ENCODE measurements around the gene HMGN3. TPM values are rescaled to one million over a fixed set of nuclear protein-coding genes. Genes with fewer than 3 reads are reported as not detected.

The HMGN3 gene
- total and polyA plus RNA-seq, 2 donors (not counting 1 experiment from before 2014, with no cell fraction given), result 30.2 to 56.0 TPM

DNA sequence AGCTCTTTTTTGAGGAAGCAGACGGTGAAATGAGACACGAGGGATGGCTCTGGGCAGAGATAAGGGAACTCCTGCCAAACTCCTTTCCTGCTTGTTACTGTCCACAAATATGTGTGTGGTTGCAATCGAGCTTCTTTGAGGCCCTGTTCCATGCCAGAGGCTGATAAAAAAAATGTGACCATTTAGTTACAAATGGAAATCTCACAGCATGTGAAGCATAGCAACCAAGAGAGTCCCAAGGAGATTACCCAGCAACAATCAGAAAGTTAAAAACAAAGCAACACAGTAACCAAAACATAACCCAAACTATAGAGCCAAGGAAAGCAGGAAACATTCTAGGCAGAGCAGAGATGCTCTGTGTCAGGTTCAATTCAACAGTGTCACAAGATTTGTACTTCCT lies 35.4 kb upstream of the HMGN3 start:
- Histone ChIP-seq H3K27ac (ENCODE audit: insufficient read depth, low read length) (no peak overlapping the region), H3K79me2 (ENCODE audit: control insufficient read depth, insufficient read depth, low read length) (no peaks in the 10 kb centered on the region), H4K20me1 (ENCODE audit: control insufficient read depth, extremely low read depth, insufficient read depth, low read length) (no peaks in the 10 kb centered on the region), H3K4me2 (ENCODE audit: extremely low read depth, insufficient read depth, low read length) (no peak overlapping the region), H3K4me1 (ENCODE audit: control insufficient read depth, extremely low read depth, insufficient read depth, low read length) (no peaks in the 10 kb centered on the region), H3K4me3 (replicated peaks in 1 of 4; ENCODE audit: control extremely low read depth in 1 of 4, insufficient read depth in 1 of 4, low read depth in 3 of 4, low read length in 4 of 4) (no peak overlapping the region), H3K27me3 (ENCODE audit: control insufficient read depth, insufficient read depth, low read length) (no peaks in the 10 kb centered on the region), H2AFZ (ENCODE audit: low read length) (no peak overlapping the region), H3K9me3 (ENCODE audit: control insufficient read depth, insufficient read depth, low read depth, low read length) (no peaks in the 10 kb centered on the region), H3K36me3 (ENCODE audit: control insufficient read depth, insufficient read depth, low read length) (no peaks in the 10 kb centered on the region), H3K9ac (ENCODE audit: insufficient read depth, low read length) (no peak overlapping the region)
- peak; percentile 77 to 82 for DNase-seq (ENCODE audit: low read depth in 2 of 2)
- no peak for TF ChIP-seq EZH2 (IDR thresholded peaks at IDR 0.05; ENCODE audit: low read length, missing control alignments)
- TF ChIP-seq, protein P1, sequence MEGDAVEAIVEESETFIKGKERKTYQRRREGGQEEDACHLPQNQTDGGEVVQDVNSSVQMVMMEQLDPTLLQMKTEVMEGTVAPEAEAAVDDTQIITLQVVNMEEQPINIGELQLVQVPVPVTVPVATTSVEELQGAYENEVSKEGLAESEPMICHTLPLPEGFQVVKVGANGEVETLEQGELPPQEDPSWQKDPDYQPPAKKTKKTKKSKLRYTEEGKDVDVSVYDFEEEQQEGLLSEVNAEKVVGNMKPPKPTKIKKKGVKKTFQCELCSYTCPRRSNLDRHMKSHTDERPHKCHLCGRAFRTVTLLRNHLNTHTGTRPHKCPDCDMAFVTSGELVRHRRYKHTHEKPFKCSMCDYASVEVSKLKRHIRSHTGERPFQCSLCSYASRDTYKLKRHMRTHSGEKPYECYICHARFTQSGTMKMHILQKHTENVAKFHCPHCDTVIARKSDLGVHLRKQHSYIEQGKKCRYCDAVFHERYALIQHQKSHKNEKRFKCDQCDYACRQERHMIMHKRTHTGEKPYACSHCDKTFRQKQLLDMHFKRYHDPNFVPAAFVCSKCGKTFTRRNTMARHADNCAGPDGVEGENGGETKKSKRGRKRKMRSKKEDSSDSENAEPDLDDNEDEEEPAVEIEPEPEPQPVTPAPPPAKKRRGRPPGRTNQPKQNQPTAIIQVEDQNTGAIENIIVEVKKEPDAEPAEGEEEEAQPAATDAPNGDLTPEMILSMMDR (conservative IDR thresholded peaks at IDR 0.05 in 1 of 2, IDR thresholded peaks at IDR 0.05 in 1 of 2; ENCODE audit: low read depth in 1 of 2, low read length in 2 of 2), result no peak

- no peaks in the 10 kb centered on the region for H3K4me1 ChIP-seq (ENCODE audit: control insufficient read depth, extremely low read depth, insufficient read depth, low read length)
- no peak for DNase-seq (ENCODE audit: low read depth in 2 of 2)
Observed at GRCh38 chr6:79267128-79267527, 32.6 kb upstream of the HMGN3 start.

DNA sequence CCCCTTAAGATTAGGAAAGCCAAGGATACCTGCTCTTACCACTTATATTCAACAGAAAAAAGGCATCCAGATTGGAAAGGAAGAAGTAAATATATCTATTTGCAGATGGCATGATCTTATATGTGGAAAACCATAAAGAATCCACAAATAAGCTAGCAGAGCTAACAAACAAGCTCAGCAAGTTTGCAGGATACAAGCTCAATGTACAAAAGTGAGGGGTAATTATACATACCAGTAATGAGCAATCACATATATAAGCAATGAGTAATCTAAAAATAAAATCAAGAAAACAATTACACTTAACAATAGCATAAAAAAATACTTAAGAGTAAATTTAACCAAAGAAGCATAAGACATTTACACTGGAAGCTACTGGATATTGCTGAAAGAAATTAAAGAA lies 31.6 kb upstream of the HMGN3 start:
- Histone ChIP-seq H3K27ac (ENCODE audit: insufficient read depth, low read length) (no peak overlapping the region), H3K36me3 (ENCODE audit: control insufficient read depth, insufficient read depth, low read length) (no peaks in the 10 kb centered on the region), H2AFZ (ENCODE audit: low read length) (no peak overlapping the region), H3K4me2 (ENCODE audit: extremely low read depth, insufficient read depth, low read length) (no peak overlapping the region), H3K4me1 (ENCODE audit: control insufficient read depth, extremely low read depth, insufficient read depth, low read length) (no peaks in the 10 kb centered on the region), H3K9me3 (ENCODE audit: control insufficient read depth, insufficient read depth, low read depth, low read length) (no peaks in the 10 kb centered on the region), H3K27me3 (ENCODE audit: control insufficient read depth, insufficient read depth, low read length) (no peaks in the 10 kb centered on the region), H4K20me1 (ENCODE audit: control insufficient read depth, extremely low read depth, insufficient read depth, low read length) (no peaks in the 10 kb centered on the region), H3K79me2 (ENCODE audit: control insufficient read depth, insufficient read depth, low read length) (no peaks in the 10 kb centered on the region), H3K4me3 (replicated peaks in 1 of 4; ENCODE audit: control extremely low read depth in 1 of 4, insufficient read depth in 1 of 4, low read depth in 3 of 4, low read length in 4 of 4) (no peak overlapping the region), H3K9ac (ENCODE audit: insufficient read depth, low read length) (no peak overlapping the region)
- no peak for DNase-seq (ENCODE audit: low read depth in 2 of 2)
- TF ChIP-seq, protein P1 (conservative IDR thresholded peaks at IDR 0.05 in 1 of 2, IDR thresholded peaks at IDR 0.05 in 1 of 2; ENCODE audit: low read depth in 1 of 2, low read length in 2 of 2), result no peak

More at GRCh38 chr6:79267128-79267527, 32.6 kb upstream of the HMGN3 start:
- Histone ChIP-seq H3K9ac (ENCODE audit: insufficient read depth, low read length) (no peak overlapping the region), H3K27ac (ENCODE audit: insufficient read depth, low read length) (no peak overlapping the region), H2AFZ (ENCODE audit: low read length) (no peak overlapping the region), H3K27me3 (ENCODE audit: control insufficient read depth, insufficient read depth, low read length) (no peaks in the 10 kb centered on the region), H3K4me2 (ENCODE audit: extremely low read depth, insufficient read depth, low read length) (no peak overlapping the region), H3K36me3 (ENCODE audit: control insufficient read depth, insufficient read depth, low read length) (no peaks in the 10 kb centered on the region), H3K4me3 (replicated peaks in 1 of 4; ENCODE audit: control extremely low read depth in 1 of 4, insufficient read depth in 1 of 4, low read depth in 3 of 4, low read length in 4 of 4) (no peak overlapping the region), H3K9me3 (ENCODE audit: control insufficient read depth, insufficient read depth, low read depth, low read length) (no peaks in the 10 kb centered on the region), H3K79me2 (ENCODE audit: control insufficient read depth, insufficient read depth, low read length) (no peaks in the 10 kb centered on the region), H4K20me1 (ENCODE audit: control insufficient read depth, extremely low read depth, insufficient read depth, low read length) (no peaks in the 10 kb centered on the region)
- TF ChIP-seq, protein P1 (conservative IDR thresholded peaks at IDR 0.05 in 1 of 2, IDR thresholded peaks at IDR 0.05 in 1 of 2; ENCODE audit: low read depth in 1 of 2, low read length in 2 of 2), result no peak
- no peak for TF ChIP-seq EZH2 (IDR thresholded peaks at IDR 0.05; ENCODE audit: low read length, missing control alignments)
